H1 (cell line): ENCODE results near the gene IFITM10. TPM values are rescaled to one million over a fixed set of nuclear protein-coding genes. Genes with fewer than 3 reads are reported as not detected.

Source experiments
- CTCF ChIA-PET: fragments of 300-600 bp; sonication (Branson Sonifier 250); formaldehyde crosslinking; loops from one replicate; lab custom pipeline; 2021; ENCODE audit not compliant: partially characterized antibody; lab: Charles Lee
- POLR2A ChIA-PET: fragments of 300-600 bp; sonication (Branson Sonifier 250); formaldehyde crosslinking; loops from one replicate; lab custom pipeline; 2021; ENCODE audit warnings: inconsistent platforms; ENCODE audit not compliant: partially characterized antibody; lab: Charles Lee
- DNase-seq, 2 experiments: peaks; one replicate each; pipeline versions ENCODE4 v3.0.0 to v3.0.0-alpha.2; 2010 to 2022; ENCODE audit warnings: low spot score in 2 of 2, low read depth in 1 of 2, mixed read lengths in 1 of 2
- FAIRE-seq: peaks from 2 replicates; lab custom pipeline; 2011; peaks lifted over from hg19 to GRCh38; lab: Jason Lieb, UNC
- H2AFZ ChIP-seq: 2 replicates; pipeline ENCODE4 v1.8.1; 2012; ENCODE audit warnings: low read length, inconsistent platforms
- H2AK5ac ChIP-seq: 2 replicates; pipeline ENCODE4 v1.6.1; 2013; ENCODE audit warnings: low read depth, low read length
- H2BK120ac ChIP-seq: replicated peaks from 2 replicates; pipeline ENCODE3; 2013; ENCODE audit warnings: low read depth, low read length, inconsistent platforms
- H2BK12ac ChIP-seq: 2 replicates; pipeline ENCODE4 v1.6.1; 2013; ENCODE audit warnings: low read depth, low read length
- H2BK15ac ChIP-seq: 2 replicates; pipeline ENCODE4 v1.6.1; 2013; ENCODE audit warnings: low read length
- H2BK20ac ChIP-seq: 2 replicates; pipeline ENCODE4 v1.6.1; 2013; ENCODE audit warnings: low read length
- H2BK5ac ChIP-seq: 2 replicates; pipeline ENCODE4 v1.6.1; 2013; ENCODE audit warnings: low read depth, low read length
- H3K14ac ChIP-seq: 2 replicates; pipeline ENCODE4 v1.6.1; 2013; ENCODE audit warnings: inconsistent platforms; ENCODE audit not compliant: insufficient read length
- H3K18ac ChIP-seq: 2 replicates; pipeline ENCODE4 v1.6.1; 2013; ENCODE audit warnings: low read length; ENCODE audit errors: extremely low read depth
- H3K23ac ChIP-seq: 2 replicates; pipeline ENCODE4 v1.6.1; 2013; ENCODE audit warnings: inconsistent platforms; ENCODE audit not compliant: insufficient read length
- H3K23me2 ChIP-seq: 2 replicates; pipeline ENCODE4 v1.6.1; 2013; ENCODE audit warnings: low read depth, low read length
- H3K27ac ChIP-seq: 2 replicates; pipeline ENCODE4 v1.6.1; 2011; ENCODE audit warnings: low read depth, low read length, inconsistent platforms
- H3K27me3 ChIP-seq, 4 experiments: replicated peaks in 1 of 4; 1 replicate in 1 of 4; 2 replicates in 3 of 4; pipeline versions ENCODE4 v1.6.1 to v1.8.1; 2011 to 2013; ENCODE audit warnings: low read length in 3 of 4, mild to moderate bottlenecking in 3 of 4, inconsistent platforms in 2 of 4, mixed read lengths in 2 of 4, moderate library complexity in 1 of 4; ENCODE audit not compliant: control insufficient read depth in 3 of 4, insufficient read depth in 3 of 4; ENCODE audit errors: extremely low read depth in 1 of 4
- H3K36me3 ChIP-seq, 4 experiments: 2 replicates each; pipeline versions ENCODE4 v1.6.1 to v1.8.1; 2011 to 2013; ENCODE audit warnings: mild to moderate bottlenecking in 4 of 4, low read length in 3 of 4, moderate library complexity in 2 of 4, control low read depth in 1 of 4, inconsistent platforms in 1 of 4; ENCODE audit not compliant: insufficient read depth in 4 of 4, control insufficient read depth in 2 of 4
- H3K4ac ChIP-seq: replicated peaks from 2 replicates; pipeline ENCODE3; 2013; ENCODE audit warnings: low read length, low read depth, mixed read lengths, inconsistent platforms; ENCODE audit not compliant: insufficient read length
- H3K4me1 ChIP-seq, 4 experiments: replicated peaks in 1 of 4; 1 replicate in 1 of 4; 2 replicates in 3 of 4; pipeline versions ENCODE4 v1.6.1 to v1.8.1; 2011 to 2013; ENCODE audit warnings: low read length in 3 of 4, inconsistent platforms in 2 of 4, mixed read lengths in 1 of 4; ENCODE audit not compliant: insufficient read depth in 4 of 4, control insufficient read depth in 3 of 4
- H3K4me2 ChIP-seq, 2 experiments: 2 replicates each; pipeline versions ENCODE4 v1.6.1 to v1.8.1; 2011 to 2013; ENCODE audit warnings: low read depth in 2 of 2, low read length in 2 of 2, control low read depth in 1 of 2, inconsistent platforms in 1 of 2, mild to moderate bottlenecking in 1 of 2; ENCODE audit not compliant: insufficient read depth in 1 of 2
- H3K4me3 ChIP-seq, 4 experiments: fragments of 200-600, 300-600 bp in 1 of 4; sonication (generic), shearing (Covaris generic), sonication (Bioruptor Twin) in 1 of 4; 2 replicates each; pipeline versions ENCODE4 v1.5.1 to v1.8.1; 2011 to 2016; ENCODE audit warnings: low read length in 4 of 4, low read depth in 3 of 4, control low read depth in 2 of 4, inconsistent platforms in 2 of 4, mild to moderate bottlenecking in 2 of 4, mixed read lengths in 1 of 4, moderate library complexity in 1 of 4; ENCODE audit not compliant: insufficient read depth in 2 of 4; ENCODE audit errors: extremely low read depth in 1 of 4
- H3K56ac ChIP-seq: replicated peaks from 2 replicates; pipeline ENCODE3; 2013; ENCODE audit warnings: low read depth, mild to moderate bottlenecking, mixed read lengths, low read length, inconsistent platforms; ENCODE audit not compliant: insufficient read length
- H3K79me1 ChIP-seq: 2 replicates; pipeline ENCODE4 v1.6.1; 2013; ENCODE audit warnings: low read depth, low read length, control low read depth
- H3K79me2 ChIP-seq, 2 experiments: 2 replicates each; pipeline versions ENCODE4 v1.6.1 to v1.8.1; 2012 to 2013; ENCODE audit warnings: low read length in 2 of 2, mild to moderate bottlenecking in 2 of 2, inconsistent platforms in 1 of 2; ENCODE audit not compliant: insufficient read depth in 2 of 2, control insufficient read depth in 1 of 2
- H3K9ac ChIP-seq, 4 experiments: replicated peaks in 1 of 4; 1 replicate in 1 of 4; 2 replicates in 3 of 4; pipeline versions ENCODE4 v1.6.1 to v1.8.1; 2011 to 2013; ENCODE audit warnings: low read depth in 3 of 4, low read length in 3 of 4, control low read depth in 2 of 4, mild to moderate bottlenecking in 2 of 4, moderate library complexity in 2 of 4, inconsistent platforms in 1 of 4; ENCODE audit errors: extremely low read depth in 1 of 4
- H3K9me3 ChIP-seq, 2 experiments: 2 replicates each; pipeline versions ENCODE4 v1.6.1 to v1.8.1; 2012 to 2013; ENCODE audit warnings: mild to moderate bottlenecking in 2 of 2, moderate library complexity in 2 of 2, control low read depth in 1 of 2, inconsistent platforms in 1 of 2, low read depth in 1 of 2, low read length in 1 of 2, mixed read lengths in 1 of 2; ENCODE audit not compliant: insufficient read depth in 2 of 2
- H4K20me1 ChIP-seq, 2 experiments: replicated peaks in 1 of 2; 2 replicates each; pipeline versions ENCODE3 to v1.8.1; 2011 to 2013; ENCODE audit warnings: inconsistent platforms in 2 of 2, low read length in 2 of 2, mild to moderate bottlenecking in 1 of 2; ENCODE audit not compliant: insufficient read depth in 2 of 2, control insufficient read depth in 1 of 2
- H4K5ac ChIP-seq: 2 replicates; pipeline ENCODE4 v1.6.1; 2013; ENCODE audit warnings: low read length, low read depth, mixed read lengths, inconsistent platforms; ENCODE audit not compliant: insufficient read length
- H4K8ac ChIP-seq: 2 replicates; pipeline ENCODE4 v1.8.0; 2013; ENCODE audit warnings: mild to moderate bottlenecking, moderate library complexity, low read length, inconsistent platforms; ENCODE audit not compliant: insufficient read depth; ENCODE audit errors: extremely low read depth
- H4K91ac ChIP-seq: replicated peaks from 2 replicates; pipeline ENCODE3; 2013; ENCODE audit warnings: low read length, mixed read lengths, inconsistent platforms; ENCODE audit not compliant: insufficient read length
- ASH2L ChIP-seq: fragments of 200-600, 300-600 bp; sonication (generic); IDR thresholded peaks from one replicate; pipeline ENCODE4 v1.7.1; 2017; ENCODE audit warnings: low read length
- HDAC2 ChIP-seq, 2 experiments: fragments of 300-600 bp in 1 of 2; sonication (generic) in 1 of 2; IDR thresholded peaks; 2 replicates each; pipeline ENCODE4 v1.6.1; 2011 to 2012; ENCODE audit warnings: low read depth in 2 of 2, low read length in 2 of 2, mild to moderate bottlenecking in 2 of 2, moderate library complexity in 2 of 2, borderline replicate concordance in 1 of 2, inconsistent platforms in 1 of 2
- MAFK ChIP-seq: IDR thresholded peaks from 2 replicates; pipeline ENCODE4 v1.6.1; 2012; ENCODE audit warnings: low read depth, mild to moderate bottlenecking, improper control_type of control experiment, low read length
- SIX5 ChIP-seq: IDR thresholded peaks from 2 replicates; pipeline ENCODE4 v1.6.1; 2011; ENCODE audit warnings: mild to moderate bottlenecking, low read depth, low read length
- WGBS, 2 experiments: shearing (Covaris generic) in 1 of 2; methylation state at CpG; one replicate each; pipeline versions ENCODE4 v1.1.6 to v1.1.7; 2013 to 2015; ENCODE audit warnings: low lambda C conversion rate in 2 of 2, mixed read lengths in 2 of 2, inconsistent platforms in 1 of 2, low coverage in 1 of 2, missing lambda C conversion rate in 1 of 2; ENCODE audit not compliant: insufficient replicate concordance in 2 of 2, insufficient coverage in 1 of 2, insufficient read length in 1 of 2; ENCODE audit errors: extremely low coverage in 1 of 2, missing lambda C conversion rate in 1 of 2; 5-methylcytosine and 5-hydroxymethylcytosine counted together
- polyA plus RNA-seq, 7 experiments: library from polyadenylated mRNA; depleted of rRNA in 3 of 7; stranded (reverse) in 5 of 7; unstranded in 2 of 7; fragments of >200 nt in 5 of 7; fragments of 200-250 nt in 2 of 7; gene quantifications; 1 replicate in 5 of 7; 2 replicates in 1 of 7; 4 replicates in 1 of 7; pipeline versions ENCODE4 v1.2.1 to v1.2.3, GENCODE V29; 2011 to 2013; ENCODE audit warnings: missing spikeins in 2 of 7, mixed read lengths in 2 of 7
- total RNA-seq: library from RNA; stranded (reverse); fragmentation: NEBNext Ultra II Directional; extraction: Animal tissue kit (Norgen Biotek cat#: 25700); gene quantifications from 2 replicates; pipeline ENCODE4 v1.2.1, GENCODE V29; 2021

The IFITM10 gene
- total and polyA plus RNA-seq, 2 of the 8 experiments (the other 6 are each of a cell fraction or from before 2014, with no cell fraction given): 0.08 to 0.22 TPM

DNA sequence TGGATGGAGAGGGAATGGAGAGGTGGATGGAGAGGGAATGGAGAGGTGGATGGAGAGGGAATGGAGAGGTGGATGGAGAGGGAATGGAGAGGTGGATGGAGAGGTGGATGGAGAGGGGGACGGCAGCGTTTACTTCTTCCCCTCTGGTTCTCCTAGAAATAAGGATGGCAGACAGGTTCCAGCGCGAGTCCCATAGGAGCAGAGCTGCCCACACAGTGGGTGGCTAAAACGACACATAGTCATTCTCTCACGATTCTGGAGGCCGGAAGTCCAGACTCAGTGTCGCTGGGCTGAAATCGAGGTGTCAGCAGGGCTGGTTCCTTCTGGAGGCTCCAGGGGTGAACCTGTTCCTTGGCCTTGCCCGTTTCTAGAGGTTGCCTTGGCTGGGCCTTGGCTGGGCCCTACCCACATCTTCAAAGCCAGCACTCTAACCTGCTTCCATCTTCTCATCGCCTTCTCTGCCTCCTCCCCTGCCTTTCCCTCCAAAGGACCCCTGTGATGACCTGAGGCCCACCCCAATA, 26.0 kb upstream of the IFITM10 start:
- WGBS, 2 experiments: 96% methylated on average over 7 of the region's 11 CpGs; no CpG with 5 or more reads in 1 of the 2 experiments
- no peak overlapping the region for H2BK20ac ChIP-seq
- H3K9ac ChIP-seq: no peak overlapping the region
- no peak overlapping the region for H3K56ac ChIP-seq
- H3K4me3 ChIP-seq: no peak overlapping the region
- 0 out of 2 replicates have a peak overlapping the region, but pooled peaks have one; percentile 65 for H2AK5ac ChIP-seq
- no peaks in the 10 kb centered on the region for H3K36me3 ChIP-seq
- peaks cover 5 to 20% (median 11%) of the 10 kb centered on the region in 4 experiments for H3K4me1 ChIP-seq
- H3K14ac ChIP-seq: no peak overlapping the region
- no peak overlapping the region for H3K27ac ChIP-seq
- no peak overlapping the region for H2BK15ac ChIP-seq
- no peak overlapping the region for H4K8ac ChIP-seq
- peaks cover 3% of the 10 kb centered on the region; the same call in 1 of the 2 replicates for H3K23me2 ChIP-seq
- FAIRE-seq: no peak
- no peak overlapping the region for H3K4ac ChIP-seq
- H3K79me1 ChIP-seq: no peaks in the 10 kb centered on the region
- no peak overlapping the region for H2BK5ac ChIP-seq
- no peak overlapping the region for H3K18ac ChIP-seq
- no peak overlapping the region for H2BK12ac ChIP-seq
- ChIA-PET CTCF (interaction anchor here (1.4 to 2.0 kb wide), 3 partner anchors 9 to 48 kb away, joined by 3 to 9 read pairs (median 8); no protein-coding TSS in a partner anchor), POLR2A (no interaction called here)
- H3K27me3 ChIP-seq: no peaks in the 10 kb centered on the region; a peak in 3 of 7 replicates
- H3K23ac ChIP-seq: no peak overlapping the region
- no peaks in the 10 kb centered on the region for H3K79me2 ChIP-seq
- no peaks in the 10 kb centered on the region for H3K9me3 ChIP-seq
- H4K5ac ChIP-seq: no peak overlapping the region
- H2AFZ ChIP-seq: no peak overlapping the region
- no peak overlapping the region for H4K91ac ChIP-seq
- no peak overlapping the region for H3K4me2 ChIP-seq
- no peak for DNase-seq
- no peaks in the 10 kb centered on the region for H4K20me1 ChIP-seq
- H2BK120ac ChIP-seq: no peak overlapping the region
- TF ChIP-seq ASH2L (no peak), HDAC2 (IDR thresholded peaks at IDR 0.05; ENCODE audit: borderline replicate concordance in 1 of 2, low read depth in 2 of 2, low read length in 2 of 2) (no peak), SIX5 (no peak), MAFK (no peak)
- TF ChIP-seq, all 59 proteins: peak for 0
